ENCODE measurements around the gene ZSCAN5A. TPM values are rescaled to one million over a fixed set of nuclear protein-coding genes. Genes with fewer than 3 reads are reported as not detected.

The ZSCAN5A gene
- total and polyA plus RNA-seq, 2 of the 13 experiments (the other 11 are each of a cell fraction or from before 2014, with no cell fraction given): 9.5 to 17.8 TPM

DNA sequence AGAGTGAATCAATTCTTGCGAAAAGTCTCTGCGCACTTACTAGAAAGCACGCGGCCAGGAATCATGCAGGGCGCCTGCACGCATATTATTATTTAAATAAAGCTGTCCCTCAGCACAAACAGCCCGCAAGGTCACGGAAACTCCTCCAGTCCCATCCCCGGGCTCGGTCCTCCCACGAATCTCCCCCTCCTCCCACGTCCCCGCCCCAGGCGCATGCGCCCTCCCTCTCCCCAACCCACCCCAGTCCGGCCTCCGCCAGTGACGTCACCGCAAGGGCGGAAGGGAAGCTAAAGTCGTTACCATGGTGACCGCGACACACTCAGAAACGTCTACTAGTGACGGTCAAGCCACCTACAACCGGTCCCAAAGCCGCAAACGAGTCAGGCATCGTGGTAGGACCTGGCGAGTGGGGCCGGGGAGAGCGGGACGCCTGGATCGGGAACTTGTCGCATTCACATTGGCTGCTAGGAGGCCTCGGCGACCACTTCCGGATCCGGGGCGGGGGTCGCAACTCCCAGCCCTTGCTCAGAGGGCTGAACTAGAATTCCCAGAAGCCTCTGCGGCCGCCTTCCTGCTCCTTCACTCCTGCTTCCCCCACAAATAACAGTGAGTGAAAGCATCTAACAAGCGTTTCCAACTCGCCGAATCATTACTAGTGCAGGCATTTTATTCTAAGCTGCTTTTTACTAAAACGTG lies at the start of gene ZSCAN5A (continued):
- TF ChIP-seq ZGPAT (CRISPR knock-in tag; IDR thresholded peaks at IDR 0.05) (0 out of 2 replicates have a peak, but pooled peaks have one; percentile 17), REPIN1 (CRISPR knock-in tag; IDR thresholded peaks at IDR 0.05; ENCODE audit: borderline replicate concordance, low read depth) (peak; percentile 9; the same call in 1 of the 2 replicates), GTF2F1 (IDR thresholded peaks at IDR 0.05; ENCODE audit: low read length) (no peak), NFAT5 (CRISPR knock-in tag; IDR thresholded peaks at IDR 0.05) (no peak), KAT8 (CRISPR knock-in tag; IDR thresholded peaks at IDR 0.05) (peak; percentile 84), ERF (CRISPR knock-in tag; IDR thresholded peaks at IDR 0.05) (0 out of 2 replicates have a peak, but pooled peaks have one; percentile 5), CEBPG (CRISPR knock-in tag; IDR thresholded peaks at IDR 0.05) (no peak), ZNF484 (CRISPR knock-in tag; IDR thresholded peaks at IDR 0.05; ENCODE audit: borderline replicate concordance, low read depth) (no peak), DMAP1 (CRISPR knock-in tag; IDR thresholded peaks at IDR 0.05) (peak; percentile 92)
- TF ChIP-seq, protein P1, sequence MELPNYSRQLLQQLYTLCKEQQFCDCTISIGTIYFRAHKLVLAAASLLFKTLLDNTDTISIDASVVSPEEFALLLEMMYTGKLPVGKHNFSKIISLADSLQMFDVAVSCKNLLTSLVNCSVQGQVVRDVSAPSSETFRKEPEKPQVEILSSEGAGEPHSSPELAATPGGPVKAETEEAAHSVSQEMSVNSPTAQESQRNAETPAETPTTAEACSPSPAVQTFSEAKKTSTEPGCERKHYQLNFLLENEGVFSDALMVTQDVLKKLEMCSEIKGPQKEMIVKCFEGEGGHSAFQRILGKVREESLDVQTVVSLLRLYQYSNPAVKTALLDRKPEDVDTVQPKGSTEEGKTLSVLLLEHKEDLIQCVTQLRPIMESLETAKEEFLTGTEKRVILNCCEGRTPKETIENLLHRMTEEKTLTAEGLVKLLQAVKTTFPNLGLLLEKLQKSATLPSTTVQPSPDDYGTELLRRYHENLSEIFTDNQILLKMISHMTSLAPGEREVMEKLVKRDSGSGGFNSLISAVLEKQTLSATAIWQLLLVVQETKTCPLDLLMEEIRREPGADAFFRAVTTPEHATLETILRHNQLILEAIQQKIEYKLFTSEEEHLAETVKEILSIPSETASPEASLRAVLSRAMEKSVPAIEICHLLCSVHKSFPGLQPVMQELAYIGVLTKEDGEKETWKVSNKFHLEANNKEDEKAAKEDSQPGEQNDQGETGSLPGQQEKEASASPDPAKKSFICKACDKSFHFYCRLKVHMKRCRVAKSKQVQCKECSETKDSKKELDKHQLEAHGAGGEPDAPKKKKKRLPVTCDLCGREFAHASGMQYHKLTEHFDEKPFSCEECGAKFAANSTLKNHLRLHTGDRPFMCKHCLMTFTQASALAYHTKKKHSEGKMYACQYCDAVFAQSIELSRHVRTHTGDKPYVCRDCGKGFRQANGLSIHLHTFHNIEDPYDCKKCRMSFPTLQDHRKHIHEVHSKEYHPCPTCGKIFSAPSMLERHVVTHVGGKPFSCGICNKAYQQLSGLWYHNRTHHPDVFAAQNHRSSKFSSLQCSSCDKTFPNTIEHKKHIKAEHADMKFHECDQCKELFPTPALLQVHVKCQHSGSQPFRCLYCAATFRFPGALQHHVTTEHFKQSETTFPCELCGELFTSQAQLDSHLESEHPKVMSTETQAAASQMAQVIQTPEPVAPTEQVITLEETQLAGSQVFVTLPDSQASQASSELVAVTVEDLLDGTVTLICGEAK (IDR thresholded peaks at IDR 0.05): peak; percentile 81
- TF ChIP-seq, protein P1 (CRISPR knock-in tag; IDR thresholded peaks at IDR 0.05): no peak
- TF ChIP-seq, protein P2, sequence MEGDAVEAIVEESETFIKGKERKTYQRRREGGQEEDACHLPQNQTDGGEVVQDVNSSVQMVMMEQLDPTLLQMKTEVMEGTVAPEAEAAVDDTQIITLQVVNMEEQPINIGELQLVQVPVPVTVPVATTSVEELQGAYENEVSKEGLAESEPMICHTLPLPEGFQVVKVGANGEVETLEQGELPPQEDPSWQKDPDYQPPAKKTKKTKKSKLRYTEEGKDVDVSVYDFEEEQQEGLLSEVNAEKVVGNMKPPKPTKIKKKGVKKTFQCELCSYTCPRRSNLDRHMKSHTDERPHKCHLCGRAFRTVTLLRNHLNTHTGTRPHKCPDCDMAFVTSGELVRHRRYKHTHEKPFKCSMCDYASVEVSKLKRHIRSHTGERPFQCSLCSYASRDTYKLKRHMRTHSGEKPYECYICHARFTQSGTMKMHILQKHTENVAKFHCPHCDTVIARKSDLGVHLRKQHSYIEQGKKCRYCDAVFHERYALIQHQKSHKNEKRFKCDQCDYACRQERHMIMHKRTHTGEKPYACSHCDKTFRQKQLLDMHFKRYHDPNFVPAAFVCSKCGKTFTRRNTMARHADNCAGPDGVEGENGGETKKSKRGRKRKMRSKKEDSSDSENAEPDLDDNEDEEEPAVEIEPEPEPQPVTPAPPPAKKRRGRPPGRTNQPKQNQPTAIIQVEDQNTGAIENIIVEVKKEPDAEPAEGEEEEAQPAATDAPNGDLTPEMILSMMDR (CRISPR knock-in tag; IDR thresholded peaks at IDR 0.05): no peak

All from HepG2 (cell line).